Body of pancreas (tissue), 4 donors: ENCODE data around the gene TNFAIP8. TPM values are rescaled to one million over a fixed set of nuclear protein-coding genes. Genes with fewer than 3 reads are reported as not detected.

Experiments
- ATAC-seq: fragments of 150-250 bp; one replicate; pipeline ENCODE4 v1.9.1; 2016
- DNase-seq, 4 donors: peaks; one replicate each; pipeline ENCODE4 v3.0.0-alpha.2; 2019
- H3K27ac ChIP-seq, 4 donors: fragments of 200-600 bp; sonication (generic); 1 replicate in 3 of 4; 2 replicates in 1 of 4; pipeline versions ENCODE4 v1.5.1 to v1.6.1; 2016 to 2019; ENCODE audit warnings: mild to moderate bottlenecking in 1 of 4, mixed read lengths in 1 of 4, moderate library complexity in 1 of 4
- H3K27me3 ChIP-seq, 2 donors: fragments of 200-600 bp; sonication (generic); one replicate each; pipeline ENCODE4 v1.6.0; 2016; ENCODE audit warnings: mild to moderate bottlenecking in 1 of 2
- H3K36me3 ChIP-seq, 2 donors: fragments of 200-600 bp; sonication (generic); replicated peaks in 1 of 2; 2 replicates each; pipeline ENCODE4 v1.5.1; 2016; ENCODE audit warnings: low read depth in 2 of 2; ENCODE audit not compliant: insufficient read depth in 1 of 2
- H3K4me1 ChIP-seq: fragments of 200-600 bp; sonication (generic); one replicate; pipeline ENCODE4 v1.6.0; 2016
- H3K4me3 ChIP-seq, 2 donors: fragments of 200-600 bp; sonication (generic); 1 replicate in 1 of 2; 2 replicates in 1 of 2; pipeline ENCODE4 v1.5.1; 2016 to 2019
- H3K9me3 ChIP-seq, 3 donors: fragments of 200-600 bp; sonication (generic); 1 replicate in 2 of 3; 2 replicates in 1 of 3; pipeline ENCODE4 v1.5.1; 2016
- POLR2A ChIP-seq, 3 donors: fragments of 450-650 bp; IDR thresholded peaks; one replicate each; pipeline ENCODE4 v1.6.1; 2016; ENCODE audit warnings: antibody characterized with exemption in 3 of 3, mild to moderate bottlenecking in 2 of 3
- WGBS, 2 donors: methylation state at CpG; one replicate each; pipeline ENCODE4 v1.1.5; 2017; 5-methylcytosine and 5-hydroxymethylcytosine counted together
- intact Hi-C: fragments of 100-400 bp; cut with DNase I; formaldehyde crosslinking; loops from one replicate; pipeline ENCODE4 v1.15.1; 2023
- total RNA-seq, 2 donors: library from RNA; depleted of rRNA; stranded (reverse); fragments of >200 nt; gene quantifications; one replicate each; pipeline ENCODE4 v1.1.0, GENCODE V29; 2016
- TF ChIP-seq, protein P1 (sequence below), 7 experiments: fragments of 450-650 bp in 4 of 7; fragments of 200-600 bp in 3 of 7; sonication (generic) in 3 of 7; IDR thresholded peaks; one replicate each; pipeline ENCODE4 v1.5.1; 2016 to 2019; ENCODE audit warnings: antibody characterized with exemption in 7 of 7

The TNFAIP8 gene
- total RNA-seq, 2 donors from 2014 or later = 15.8 to 32.3 TPM

DNA sequence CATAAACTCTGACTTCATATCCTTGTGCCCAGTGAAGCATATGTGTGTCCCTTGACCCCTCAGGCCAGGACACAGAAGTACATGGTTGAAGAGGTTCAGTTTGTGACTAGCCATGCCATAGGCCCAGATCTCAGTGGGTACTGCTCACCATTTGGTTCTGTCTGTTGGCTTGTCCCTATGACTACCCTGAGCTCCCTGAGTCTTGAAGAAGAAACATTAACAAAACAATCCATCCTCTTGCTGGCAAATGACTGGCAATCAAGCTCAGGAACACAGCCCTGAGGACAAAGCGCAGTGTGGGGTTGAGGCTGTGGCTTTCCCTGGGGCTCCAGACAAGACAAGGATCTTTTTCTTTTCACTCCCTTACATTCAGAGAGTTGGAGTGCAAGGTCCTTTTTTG lies 46.3 kb downstream of the TNFAIP8 start:
- no peak for DNase-seq
- intact Hi-C loops = no loop called here
- H3K27me3 ChIP-seq = no peaks in the 10 kb centered on the region
- whole genome bisulfite sequencing, 2 donors = 100% methylated on average over 1 of the region's 1 CpG
- no peaks in the 10 kb centered on the region for H3K9me3 ChIP-seq
- no peak overlapping the region for H3K4me3 ChIP-seq
- H3K27ac ChIP-seq = no peak overlapping the region
- no peak for ATAC-seq
- H3K4me1 ChIP-seq = peaks cover 9% of the 10 kb centered on the region
- no peaks in the 10 kb centered on the region for H3K36me3 ChIP-seq
- TF ChIP-seq POLR2A (IDR thresholded peaks at IDR 0.05) = no peak
- TF ChIP-seq, protein P1, sequence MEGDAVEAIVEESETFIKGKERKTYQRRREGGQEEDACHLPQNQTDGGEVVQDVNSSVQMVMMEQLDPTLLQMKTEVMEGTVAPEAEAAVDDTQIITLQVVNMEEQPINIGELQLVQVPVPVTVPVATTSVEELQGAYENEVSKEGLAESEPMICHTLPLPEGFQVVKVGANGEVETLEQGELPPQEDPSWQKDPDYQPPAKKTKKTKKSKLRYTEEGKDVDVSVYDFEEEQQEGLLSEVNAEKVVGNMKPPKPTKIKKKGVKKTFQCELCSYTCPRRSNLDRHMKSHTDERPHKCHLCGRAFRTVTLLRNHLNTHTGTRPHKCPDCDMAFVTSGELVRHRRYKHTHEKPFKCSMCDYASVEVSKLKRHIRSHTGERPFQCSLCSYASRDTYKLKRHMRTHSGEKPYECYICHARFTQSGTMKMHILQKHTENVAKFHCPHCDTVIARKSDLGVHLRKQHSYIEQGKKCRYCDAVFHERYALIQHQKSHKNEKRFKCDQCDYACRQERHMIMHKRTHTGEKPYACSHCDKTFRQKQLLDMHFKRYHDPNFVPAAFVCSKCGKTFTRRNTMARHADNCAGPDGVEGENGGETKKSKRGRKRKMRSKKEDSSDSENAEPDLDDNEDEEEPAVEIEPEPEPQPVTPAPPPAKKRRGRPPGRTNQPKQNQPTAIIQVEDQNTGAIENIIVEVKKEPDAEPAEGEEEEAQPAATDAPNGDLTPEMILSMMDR (IDR thresholded peaks at IDR 0.05) = no peak

DNA sequence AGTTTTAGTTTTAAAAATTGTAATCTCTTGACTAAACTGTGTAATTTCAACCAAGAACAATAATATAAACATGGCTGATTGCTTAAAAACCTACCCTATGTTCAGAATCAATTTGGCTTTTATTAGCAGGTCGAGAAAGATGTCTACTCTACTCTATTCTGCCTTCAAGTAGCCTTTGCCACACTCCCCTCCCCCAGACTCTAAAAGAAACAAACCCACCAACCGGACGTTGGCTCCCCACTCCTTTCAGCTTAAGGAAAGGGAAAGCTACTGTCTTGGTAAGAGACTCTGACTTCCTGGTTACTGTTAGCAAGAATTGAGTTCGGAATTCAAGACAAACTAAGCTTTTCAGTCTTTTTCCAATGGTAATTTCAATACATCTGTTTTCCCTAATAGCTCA lies 46.7 kb downstream of the TNFAIP8 start:
- H3K4me1 ChIP-seq = peaks cover 9% of the 10 kb centered on the region
- DNase-seq (no peak), ATAC-seq (no peak)
- WGBS, 2 donors = 78 to 80% methylated on average over 4 of the region's 4 CpGs
- no peaks in the 10 kb centered on the region for H3K27me3 ChIP-seq
- no peak overlapping the region for H3K27ac ChIP-seq
- H3K4me3 ChIP-seq = no peak overlapping the region
- H3K9me3 ChIP-seq = no peaks in the 10 kb centered on the region
- intact Hi-C loops = no loop called here
- TF ChIP-seq POLR2A (IDR thresholded peaks at IDR 0.05) = no peak
- TF ChIP-seq, protein P1 (IDR thresholded peaks at IDR 0.05) = no peak
- no peaks in the 10 kb centered on the region for H3K36me3 ChIP-seq

DNA sequence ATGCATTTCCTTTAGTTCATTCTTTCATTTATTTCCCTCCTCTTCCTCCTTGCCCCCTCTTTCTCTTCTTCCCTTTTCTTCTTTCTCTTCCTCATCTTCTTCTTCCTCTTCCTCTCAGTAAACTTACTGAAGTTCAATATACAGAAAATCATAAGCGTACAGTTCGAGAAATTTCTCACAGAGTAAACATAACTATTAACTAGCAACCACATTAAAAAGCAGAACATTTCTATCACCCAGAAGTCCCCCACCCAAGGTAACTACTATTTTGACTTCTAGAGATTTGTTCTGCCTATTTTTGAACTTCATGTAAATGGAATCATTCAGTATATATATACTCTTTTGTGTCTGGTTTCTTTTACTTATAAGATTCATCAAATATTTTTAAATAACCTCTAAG lies 48.2 kb downstream of the TNFAIP8 start:
- no peak for DNase-seq

DNA sequence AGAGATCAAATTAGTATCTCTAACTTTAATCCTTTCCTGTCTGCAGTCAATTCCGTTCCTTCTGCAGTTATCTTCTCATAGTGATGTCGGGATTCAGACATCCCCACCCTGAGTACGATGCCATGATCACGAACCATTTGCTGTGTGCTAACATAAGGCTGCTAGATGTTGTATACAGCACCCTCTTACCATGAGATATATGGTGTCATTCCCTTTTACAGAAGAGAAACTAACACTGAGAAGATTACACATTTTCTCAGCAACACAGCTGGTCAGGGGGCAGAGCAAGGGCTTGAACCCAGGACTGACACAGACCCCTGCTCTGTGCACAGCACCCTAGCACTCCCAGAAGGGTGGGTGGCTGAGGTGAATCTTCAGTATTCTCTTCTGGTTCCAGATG lies 49.6 kb downstream of the TNFAIP8 start:
- no peak overlapping the region for H3K4me3 ChIP-seq
- no peaks in the 10 kb centered on the region for H3K9me3 ChIP-seq
- ATAC-seq = no peak
- H3K27ac ChIP-seq = no peak overlapping the region
- H3K36me3 ChIP-seq = no peaks in the 10 kb centered on the region
- 61 to 72% methylated on average over 4 of the region's 4 CpGs for WGBS, 2 donors
- no peaks in the 10 kb centered on the region for H3K27me3 ChIP-seq
- intact Hi-C loops = no loop called here
- no peak for DNase-seq
- no peaks in the 10 kb centered on the region for H3K4me1 ChIP-seq
- TF ChIP-seq POLR2A (IDR thresholded peaks at IDR 0.05) = no peak

More for the DNA sequence above, 48.2 kb downstream of the TNFAIP8 start:
- no peak for ATAC-seq
- TF ChIP-seq POLR2A (IDR thresholded peaks at IDR 0.05) = no peak
- TF ChIP-seq, protein P1 (IDR thresholded peaks at IDR 0.05) = no peak
- no peaks in the 10 kb centered on the region for H3K9me3 ChIP-seq
- intact Hi-C loops = no loop called here
- peaks cover 5% of the 10 kb centered on the region for H3K4me1 ChIP-seq
- 75 to 76% methylated on average over 2 of the region's 2 CpGs for WGBS, 2 donors
- no peak overlapping the region for H3K27ac ChIP-seq
- no peaks in the 10 kb centered on the region for H3K27me3 ChIP-seq
- no peak overlapping the region for H3K4me3 ChIP-seq
- no peaks in the 10 kb centered on the region for H3K36me3 ChIP-seq

DNA sequence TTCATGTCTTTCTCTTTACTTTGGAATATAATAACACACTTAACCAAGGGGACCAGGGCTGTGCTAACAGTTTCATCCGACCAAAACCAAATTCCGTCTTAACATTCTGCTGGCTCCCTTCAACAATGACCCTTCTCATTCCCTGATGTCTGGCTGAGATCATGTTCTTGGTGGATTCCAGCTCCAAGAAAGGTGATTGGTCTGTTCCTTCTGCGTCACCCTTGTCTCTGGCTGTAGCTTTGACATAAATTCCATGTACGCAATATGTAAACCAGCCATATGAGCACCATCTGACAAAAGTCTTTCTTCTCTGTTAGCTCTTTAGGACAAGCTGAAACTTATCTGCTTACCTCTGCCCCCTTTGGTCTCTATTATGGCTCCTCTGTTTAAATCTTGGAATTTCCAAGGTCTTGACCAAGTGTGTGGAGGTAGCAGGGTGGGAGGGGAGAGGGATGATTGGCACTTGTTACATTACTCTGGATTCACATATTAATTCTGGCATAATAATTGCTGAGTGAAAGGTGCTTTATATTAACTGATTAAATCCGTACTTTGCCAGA lies 50.8 kb downstream of the TNFAIP8 start:
- intact Hi-C loops = no loop called here
- Histone ChIP-seq H3K9me3 (no peaks in the 10 kb centered on the region), H3K4me3 (no peak overlapping the region), H3K4me1 (peaks cover 6% of the 10 kb centered on the region), H3K27ac (no peak overlapping the region), H3K27me3 (no peaks in the 10 kb centered on the region), H3K36me3 (no peaks in the 10 kb centered on the region)
- TF ChIP-seq POLR2A (IDR thresholded peaks at IDR 0.05) = no peak
- TF ChIP-seq, protein P1 (IDR thresholded peaks at IDR 0.05) = no peak
- 88 to 91% methylated on average over 5 of the region's 5 CpGs for WGBS, 2 donors
- DNase-seq (no peak), ATAC-seq (no peak)
